ENCODE results near the gene MGAT4B. TPM values are rescaled to one million over a fixed set of nuclear protein-coding genes. Genes with fewer than 3 reads are reported as not detected.
A peak's percentile ranks its signal among the peaks of the same experiment; 100 is the strongest.

MGAT4B gene
- total RNA-seq, 2 experiments from 2014 or later, result 141 to 145 TPM

DNA sequence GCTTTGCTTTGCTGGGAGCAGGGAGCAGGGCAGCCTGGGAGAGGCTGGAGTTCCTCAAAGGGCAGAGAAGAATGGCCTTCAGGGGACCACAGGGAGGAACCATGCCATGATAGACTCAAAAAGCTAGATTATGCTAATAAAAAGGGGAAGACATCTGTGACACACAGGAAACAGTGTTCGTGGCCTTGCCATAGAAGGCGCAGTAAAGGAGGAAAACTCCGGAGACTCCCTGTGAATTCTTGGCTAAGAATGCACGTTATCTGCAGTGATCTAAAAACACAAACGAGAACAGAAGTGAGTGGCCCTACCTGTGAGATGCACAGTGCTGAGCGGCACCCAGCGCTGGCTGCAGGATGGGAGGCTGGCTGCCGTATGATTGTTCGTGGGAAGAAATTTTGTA is 28.8 kb downstream of the MGAT4B start:
- H3K9me3 Mint-ChIP-seq, result no peaks in the 10 kb centered on the region
- ATAC-seq (ENCODE audit: poor library complexity), result no peak
- POLR2A ChIA-PET, result interaction anchor here (1.0 to 1.2 kb wide), 2 partner anchors 8 to 16 kb away, joined by 3 to 5 read pairs; partner anchors contain the start of gene LTC4S
- no peak overlapping the region for H3K27ac Mint-ChIP-seq
- TF ChIP-seq, protein P1, sequence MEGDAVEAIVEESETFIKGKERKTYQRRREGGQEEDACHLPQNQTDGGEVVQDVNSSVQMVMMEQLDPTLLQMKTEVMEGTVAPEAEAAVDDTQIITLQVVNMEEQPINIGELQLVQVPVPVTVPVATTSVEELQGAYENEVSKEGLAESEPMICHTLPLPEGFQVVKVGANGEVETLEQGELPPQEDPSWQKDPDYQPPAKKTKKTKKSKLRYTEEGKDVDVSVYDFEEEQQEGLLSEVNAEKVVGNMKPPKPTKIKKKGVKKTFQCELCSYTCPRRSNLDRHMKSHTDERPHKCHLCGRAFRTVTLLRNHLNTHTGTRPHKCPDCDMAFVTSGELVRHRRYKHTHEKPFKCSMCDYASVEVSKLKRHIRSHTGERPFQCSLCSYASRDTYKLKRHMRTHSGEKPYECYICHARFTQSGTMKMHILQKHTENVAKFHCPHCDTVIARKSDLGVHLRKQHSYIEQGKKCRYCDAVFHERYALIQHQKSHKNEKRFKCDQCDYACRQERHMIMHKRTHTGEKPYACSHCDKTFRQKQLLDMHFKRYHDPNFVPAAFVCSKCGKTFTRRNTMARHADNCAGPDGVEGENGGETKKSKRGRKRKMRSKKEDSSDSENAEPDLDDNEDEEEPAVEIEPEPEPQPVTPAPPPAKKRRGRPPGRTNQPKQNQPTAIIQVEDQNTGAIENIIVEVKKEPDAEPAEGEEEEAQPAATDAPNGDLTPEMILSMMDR (IDR thresholded peaks at IDR 0.05), result no peak
- H3K36me3 Mint-ChIP-seq (ENCODE audit: low read depth), result peaks cover 68% of the 10 kb centered on the region
- CTCF ChIA-PET, result interaction anchor here (1.0 kb wide), 1 partner anchor 24 kb away, joined by 3 read pairs; no protein-coding TSS in a partner anchor
- intact Hi-C loops (cut with DNase I, micrococcal nuclease), result no loop called here
- peaks cover 59% of the 10 kb centered on the region for H3K36me3 ChIP-seq (ENCODE audit: insufficient read depth, low read length)
- H3K27me3 Mint-ChIP-seq, result no peaks in the 10 kb centered on the region
- H3K4me3 Mint-ChIP-seq, result no peak overlapping the region
- H3K4me3 ChIP-seq (ENCODE audit: low read length), result no peak overlapping the region
- H3K4me1 Mint-ChIP-seq (ENCODE audit: low read depth), result no peaks in the 10 kb centered on the region
- DNase-seq, result peak in 1 of 14 experiments; percentile 39
- H3K4me1 ChIP-seq (ENCODE audit: insufficient read depth, low read length), result no peaks in the 10 kb centered on the region
- H3K9me3 ChIP-seq (ENCODE audit: control insufficient read depth in 1 of 2, insufficient read depth in 1 of 2, low read length in 2 of 2), result no peaks in the 10 kb centered on the region
- no peaks in the 10 kb centered on the region for H3K27me3 ChIP-seq (ENCODE audit: control insufficient read depth in 1 of 2, insufficient read depth in 2 of 2, low read length in 2 of 2)
- no peak overlapping the region for H3K27ac ChIP-seq (ENCODE audit: low read depth in 1 of 2, low read length in 2 of 2)

DNA sequence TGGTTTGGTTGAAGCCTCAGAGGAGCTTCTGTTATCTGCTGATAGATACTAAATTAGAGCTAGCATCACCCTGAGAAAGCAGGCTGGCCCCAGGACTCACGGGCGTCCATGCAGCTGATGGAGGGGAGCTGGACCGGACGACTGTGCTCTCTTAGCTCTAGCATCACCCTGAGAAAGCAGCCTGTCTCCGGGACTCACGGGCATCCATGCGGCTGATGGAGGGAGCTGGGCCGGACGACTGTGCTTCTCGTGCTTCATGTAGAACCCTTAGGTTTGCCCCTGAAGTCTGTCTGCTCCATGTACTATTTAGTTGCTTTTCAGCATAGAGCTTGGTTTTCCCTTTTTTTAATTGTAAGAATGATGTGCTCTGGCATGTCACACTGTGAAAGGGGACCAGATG is 29.2 kb downstream of the MGAT4B start:
- Histone ChIP-seq H3K4me1 (ENCODE audit: insufficient read depth, low read length) (no peaks in the 10 kb centered on the region), H3K27me3 (ENCODE audit: control insufficient read depth in 1 of 2, insufficient read depth in 2 of 2, low read length in 2 of 2) (no peaks in the 10 kb centered on the region), H3K4me3 (ENCODE audit: low read length) (no peak overlapping the region), H3K36me3 (ENCODE audit: insufficient read depth, low read length) (peaks cover 63% of the 10 kb centered on the region), H3K27ac (ENCODE audit: low read depth in 1 of 2, low read length in 2 of 2) (no peak overlapping the region), H3K9me3 (ENCODE audit: control insufficient read depth in 1 of 2, insufficient read depth in 1 of 2, low read length in 2 of 2) (no peaks in the 10 kb centered on the region)
- H3K27ac Mint-ChIP-seq, result no peak overlapping the region
- POLR2A ChIA-PET, result interaction anchor here (0.7 to 1.2 kb wide), 3 partner anchors 9 to 219 kb away, joined by 3 to 5 read pairs (median 3); partner anchors contain the start of gene LTC4S
- H3K4me1 Mint-ChIP-seq (ENCODE audit: low read depth), result no peaks in the 10 kb centered on the region
- ATAC-seq (ENCODE audit: poor library complexity) (no peak), DNase-seq (no peak)
- CTCF ChIA-PET, result interaction anchor here (1.0 to 2.0 kb wide), 2 partner anchors 14 to 24 kb away, joined by 3 to 5 read pairs; no protein-coding TSS in a partner anchor
- no peak overlapping the region for H3K4me3 Mint-ChIP-seq
- peaks cover 73% of the 10 kb centered on the region for H3K36me3 Mint-ChIP-seq (ENCODE audit: low read depth)
- H3K27me3 Mint-ChIP-seq, result no peaks in the 10 kb centered on the region
- intact Hi-C loops (cut with DNase I, micrococcal nuclease), result no loop called here
- TF ChIP-seq, protein P1 (IDR thresholded peaks at IDR 0.05), result no peak
- no peaks in the 10 kb centered on the region for H3K9me3 Mint-ChIP-seq

DNA sequence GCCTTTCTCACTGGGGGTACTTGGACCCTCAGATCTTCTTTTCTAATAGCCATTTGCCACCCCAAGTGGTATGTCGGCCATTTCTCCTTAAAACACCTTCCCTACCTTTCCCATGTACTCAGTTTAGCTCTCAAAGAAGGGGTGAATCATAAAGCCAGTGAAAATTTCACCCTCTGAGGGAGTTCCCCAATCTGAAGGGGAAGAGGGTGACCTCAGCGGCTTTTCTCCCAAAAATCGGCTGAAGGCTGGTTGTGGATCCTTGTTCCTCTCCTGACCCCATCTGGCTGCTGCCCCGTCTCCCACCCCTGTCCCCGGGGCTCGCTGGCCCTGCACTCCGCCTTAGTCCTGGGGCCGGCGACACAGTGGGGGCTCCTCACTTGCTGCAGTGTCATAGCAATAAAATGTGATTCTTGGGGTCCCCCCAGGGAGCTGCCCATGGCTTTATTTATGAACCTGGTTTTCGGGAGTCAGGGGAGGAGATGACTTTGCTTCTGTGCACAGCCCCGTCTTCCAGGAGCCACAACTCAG is 30.2 kb downstream of the MGAT4B start:
- intact Hi-C loops (cut with DNase I, micrococcal nuclease), result no loop called here
- ChIA-PET POLR2A (interaction anchor here (1.2 kb wide), 1 partner anchor 10 kb away, joined by 5 read pairs; no protein-coding TSS in a partner anchor), CTCF (interaction anchor here (1.0 to 2.0 kb wide), 2 partner anchors 10 to 13 kb away, joined by 3 to 5 read pairs; no protein-coding TSS in a partner anchor)
- Mint-ChIP-seq H3K36me3 (ENCODE audit: low read depth) (peaks cover 77% of the 10 kb centered on the region), H3K4me1 (ENCODE audit: low read depth) (no peaks in the 10 kb centered on the region), H3K27ac (no peak overlapping the region), H3K27me3 (no peaks in the 10 kb centered on the region), H3K9me3 (no peaks in the 10 kb centered on the region), H3K4me3 (no peak overlapping the region)
- no peaks in the 10 kb centered on the region for H3K4me1 ChIP-seq (ENCODE audit: insufficient read depth, low read length)
- TF ChIP-seq, protein P1 (IDR thresholded peaks at IDR 0.05), result no peak
- ATAC-seq (ENCODE audit: poor library complexity), result no peak
- no peaks in the 10 kb centered on the region for H3K9me3 ChIP-seq (ENCODE audit: control insufficient read depth in 1 of 2, insufficient read depth in 1 of 2, low read length in 2 of 2)
- DNase-seq, result no peak
- H3K27ac ChIP-seq (ENCODE audit: low read depth in 1 of 2, low read length in 2 of 2), result no peak overlapping the region
- H3K36me3 ChIP-seq (ENCODE audit: insufficient read depth, low read length), result peaks cover 68% of the 10 kb centered on the region
- H3K4me3 ChIP-seq (ENCODE audit: low read length), result no peak overlapping the region
- no peaks in the 10 kb centered on the region for H3K27me3 ChIP-seq (ENCODE audit: control insufficient read depth in 1 of 2, insufficient read depth in 2 of 2, low read length in 2 of 2)

Measured in CD4-positive, alpha-beta T cell (primary cell).